SK-N-MC (cell line): ENCODE results near the gene AGMO.

Experiments
- EZH2 ChIP-seq: fragments of 200-600 bp; sonication (generic); IDR thresholded peaks from one replicate; pipeline ENCODE4 v1.6.1; 2017; ENCODE audit warnings: antibody characterized with exemption
- POLR2AphosphoS5 ChIP-seq: IDR thresholded peaks from 2 replicates; pipeline ENCODE4 v1.6.1; 2012; ENCODE audit warnings: mild to moderate bottlenecking, low read depth, low read length, borderline replicate concordance

DNA sequence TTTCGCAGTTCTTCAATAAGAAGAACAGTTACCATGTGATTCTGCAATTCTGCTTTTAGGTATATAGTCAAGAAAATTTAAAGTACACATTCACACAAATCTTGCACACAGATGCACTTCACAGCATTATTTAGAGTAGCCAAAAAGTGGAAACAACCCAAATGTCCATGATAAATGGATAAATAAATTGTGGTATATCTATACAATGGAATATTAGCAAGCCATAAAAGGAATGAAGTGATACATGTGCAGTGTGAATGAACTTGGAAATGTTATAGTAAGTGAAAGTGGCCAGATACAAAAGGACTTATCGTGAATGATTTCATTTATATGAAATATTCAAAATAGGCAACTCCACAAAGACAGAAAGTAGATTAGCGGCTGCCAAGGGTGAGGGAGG, 109.1 kb downstream of the AGMO start:
- TF ChIP-seq POLR2AphosphoS5 (no peak), EZH2 (no peak)
